Measurements from ENCODE around the gene EHBP1.

The EHBP1 gene

GRCh38 chr2:62895632-62896009, 190.1 kb downstream of the EHBP1 start:
- no peak for DNase-seq

GRCh38 chr2:62897187-62897827, 191.8 kb downstream of the EHBP1 start:
- no peak for DNase-seq

- no peak for DNase-seq
These were observed 198.8 kb downstream of the EHBP1 start for GRCh38 chr2:62904344-62904743.

- no peak for DNase-seq
These were observed 202.6 kb downstream of the EHBP1 start for GRCh38 chr2:62908145-62908544.

GRCh38 chr2:62913311-62913710, 207.8 kb downstream of the EHBP1 start:
- DNase-seq = no peak

- DNase-seq = no peak
These were observed 213.5 kb downstream of the EHBP1 start for GRCh38 chr2:62919041-62919440.

GRCh38 chr2:62920070-62920469, 214.6 kb downstream of the EHBP1 start:
- no peak for DNase-seq

GRCh38 chr2:62923242-62923641, 217.7 kb downstream of the EHBP1 start:
- DNase-seq = no peak

- DNase-seq = no peak
These were observed 218.4 kb downstream of the EHBP1 start for GRCh38 chr2:62923881-62924280.

GRCh38 chr2:62928015-62928414, 222.5 kb downstream of the EHBP1 start:
- no peak for DNase-seq

GRCh38 chr2:62931536-62931935, 226.0 kb downstream of the EHBP1 start:
- DNase-seq = no peak

GRCh38 chr2:62933398-62933917, 227.9 kb downstream of the EHBP1 start:
- DNase-seq = no peak

- no peak for DNase-seq
These were observed 229.0 kb downstream of the EHBP1 start for GRCh38 chr2:62934517-62934916.

- DNase-seq = no peak
These were observed 232.6 kb downstream of the EHBP1 start for GRCh38 chr2:62938126-62938525.

- DNase-seq = no peak
These were observed 234.4 kb downstream of the EHBP1 start for GRCh38 chr2:62939735-62940491.

GRCh38 chr2:62940697-62941096, 235.2 kb downstream of the EHBP1 start:
- DNase-seq = no peak

GRCh38 chr2:62941413-62941812, 235.9 kb downstream of the EHBP1 start:
- DNase-seq = no peak

- no peak for DNase-seq
These were observed 238.8 kb downstream of the EHBP1 start for GRCh38 chr2:62944362-62944761.

- DNase-seq = no peak
These were observed 241.9 kb downstream of the EHBP1 start for GRCh38 chr2:62947403-62947802.

GRCh38 chr2:62956651-62957050, 251.1 kb downstream of the EHBP1 start:
- DNase-seq = no peak

GRCh38 chr2:62958206-62958605, 252.7 kb downstream of the EHBP1 start:
- no peak for DNase-seq

GRCh38 chr2:62964050-62964449, 258.5 kb downstream of the EHBP1 start:
- DNase-seq = no peak

- DNase-seq = no peak
These were observed 259.2 kb downstream of the EHBP1 start for GRCh38 chr2:62964671-62965070.

- DNase-seq = no peak
These were observed 261.5 kb downstream of the EHBP1 start for GRCh38 chr2:62966991-62967390.

GRCh38 chr2:62968168-62968567, 262.7 kb downstream of the EHBP1 start:
- no peak for DNase-seq

All from DMS79 treated with DMSO at 0.1 percent for 48 hours (cell line).